T-helper 17 cell (primary cell): Measurements from ENCODE around the gene ATOX1. TPM values are rescaled to one million over a fixed set of nuclear protein-coding genes. Genes with fewer than 3 reads are reported as not detected.
A peak's percentile ranks its signal among the peaks of the same experiment; 100 is the strongest.
"Not testable (repeated sequence)": the region's sequence is repeated elsewhere in the genome, so short reads cannot be mapped to it uniquely, and the experiment has no call there.

ENCODE experiments used
- ATAC-seq: fragments of 150-1000 bp; cut with Tn5 transposase; 2 replicates; pipeline ENCODE4 v1.10.0; 2021; ENCODE audit warnings: mild to moderate bottlenecking, moderate library complexity
- DNase-seq, 3 donors: peaks; one replicate each; pipeline versions ENCODE4 v3.0.0 to v3.0.0-alpha.2; 2020 to 2021
- H3K9me3 ChIP-seq: one replicate; pipeline ENCODE4 v1.7.0; 2013; ENCODE audit warnings: low read length, mild to moderate bottlenecking; ENCODE audit not compliant: control insufficient read depth, poor library complexity, severe bottlenecking
- H3K27ac Mint-ChIP-seq: one replicate; pipeline ENCODE4 v1.8.0; 2022; ENCODE audit warnings: mild to moderate bottlenecking, moderate library complexity, mixed read lengths
- H3K27me3 Mint-ChIP-seq: one replicate; pipeline ENCODE4 v1.8.0; 2022; ENCODE audit warnings: mixed read lengths
- H3K36me3 Mint-ChIP-seq: one replicate; pipeline ENCODE4 v1.8.0; 2022; ENCODE audit warnings: low read depth, mixed read lengths
- H3K4me1 Mint-ChIP-seq: one replicate; pipeline ENCODE4 v1.8.0; 2022; ENCODE audit warnings: mild to moderate bottlenecking, mixed read lengths
- H3K4me3 Mint-ChIP-seq: one replicate; pipeline ENCODE4 v1.8.0; 2022; ENCODE audit warnings: mild to moderate bottlenecking, moderate library complexity, mixed read lengths
- total RNA-seq, 4 donors: library from RNA in 2 of 4; stranded (reverse) in 2 of 4; gene quantifications; one replicate each; pipeline ENCODE4 v1.2.3 and lab custom pipeline; 2022 to 2026

ATOX1 gene, protein sequence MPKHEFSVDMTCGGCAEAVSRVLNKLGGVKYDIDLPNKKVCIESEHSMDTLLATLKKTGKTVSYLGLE
- total RNA-seq (10 to 100 TPM; 24.3 to 26.1 TPM), total RNA-seq (lab: John Stamatoyannopoulos, UW) (11.4 to 13.4 reads per million in 2 donors)

DNA sequence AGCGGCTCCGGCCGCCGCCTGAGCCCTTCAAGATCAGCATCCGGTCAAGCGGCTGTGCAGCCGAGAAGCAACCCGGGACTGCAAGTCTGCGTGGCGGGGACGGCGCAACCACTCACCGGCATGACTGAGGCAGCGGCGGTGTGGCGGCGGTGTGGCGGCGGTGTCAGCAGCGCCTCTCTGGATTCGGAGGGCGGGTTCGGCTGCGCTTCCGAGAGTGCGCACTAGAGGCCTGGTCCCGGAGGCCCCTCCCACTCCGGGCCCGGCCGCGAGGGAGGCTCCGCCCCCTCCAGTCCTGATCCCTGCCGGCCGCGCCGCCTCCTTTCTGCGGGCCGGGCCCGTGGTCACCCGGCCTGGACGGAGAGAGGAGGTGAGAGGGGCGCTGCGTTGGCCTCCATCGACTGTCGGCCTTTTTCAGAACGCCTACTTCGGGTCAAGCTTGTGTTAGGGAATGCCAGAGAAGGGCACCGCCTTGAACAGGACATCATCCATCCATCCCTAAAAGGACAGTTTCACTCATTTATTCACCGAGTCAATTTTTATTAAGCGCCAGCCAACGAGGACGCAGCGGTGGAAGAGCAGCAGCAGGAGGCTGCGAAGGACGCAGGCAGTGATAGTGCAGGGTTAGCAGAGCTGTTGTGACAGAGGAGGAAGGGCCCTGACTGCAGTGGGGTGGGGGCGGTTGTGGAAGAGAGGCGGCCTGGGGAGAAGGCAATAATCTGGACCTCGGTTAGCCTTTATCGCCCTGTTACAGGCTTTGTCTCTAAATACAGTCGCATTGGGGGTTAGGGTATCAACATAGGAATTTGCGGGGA is at the start of gene ATOX1:
TSS of gene ATOX1 (minus strand) at position 202 of the 812 bp plus-strand sequence. CDS start at position 122, 80 bp downstream.
- Mint-ChIP-seq H3K27me3 (no peaks in the 10 kb centered on the region), H3K4me3 (peak within 1 kb of the TSS; percentile 94), H3K36me3 (no peaks in the 10 kb centered on the region), H3K4me1 (peaks cover 28% of the 10 kb centered on the region), H3K27ac (peak within 1 kb of the TSS; percentile 96)
- ATAC-seq (peak; percentile 99), DNase-seq (peak; percentile 87 to 91 (median 89))
- no peaks in the 10 kb centered on the region for H3K9me3 ChIP-seq

DNA sequence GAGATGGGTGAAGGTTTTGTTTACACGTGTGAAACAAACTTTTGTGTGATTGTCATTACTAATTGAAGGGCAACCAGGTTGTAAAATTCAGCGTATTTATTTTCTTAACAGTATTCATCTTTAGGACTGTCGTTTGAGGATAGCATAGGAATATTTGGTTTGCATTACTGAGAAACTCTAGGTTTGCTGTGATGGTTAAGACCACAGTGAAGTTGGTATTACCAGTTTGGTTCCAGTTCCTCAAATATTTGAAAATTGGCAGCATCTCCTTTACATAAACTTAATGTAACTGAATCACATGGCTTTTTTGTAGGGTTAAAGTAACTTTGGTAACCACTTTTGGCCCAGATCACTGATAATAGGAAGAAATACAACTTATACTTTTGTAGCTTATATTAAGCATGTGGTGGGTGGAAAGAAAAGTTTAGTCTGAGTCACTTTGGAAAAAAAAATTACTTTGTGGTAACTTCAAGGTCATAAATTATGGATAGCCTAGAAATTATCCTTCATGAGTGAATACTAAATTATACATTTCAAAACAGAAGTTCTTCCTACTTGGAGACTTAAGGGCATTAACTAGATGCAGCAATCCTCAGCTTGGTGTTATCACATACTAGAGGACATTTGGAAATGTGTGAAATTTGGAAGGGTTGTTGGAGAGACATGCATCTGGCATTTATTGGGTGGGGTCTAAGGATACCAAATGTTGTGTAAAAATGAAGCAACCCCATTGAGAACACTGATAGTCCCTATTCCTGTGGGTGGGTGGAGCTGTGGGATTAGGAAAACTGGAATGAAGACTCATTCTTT is 47.2 kb upstream of the ATOX1 start:
- H3K9me3 ChIP-seq: no peaks in the 10 kb centered on the region
- H3K4me1 Mint-ChIP-seq: peaks cover 5% of the 10 kb centered on the region
- H3K4me3 Mint-ChIP-seq: no peak overlapping the region
- DNase-seq (no peak), ATAC-seq (no peak)
- H3K36me3 Mint-ChIP-seq: no peaks in the 10 kb centered on the region
- H3K27ac Mint-ChIP-seq: peak overlapping the region; percentile 34
- no peaks in the 10 kb centered on the region for H3K27me3 Mint-ChIP-seq

DNA sequence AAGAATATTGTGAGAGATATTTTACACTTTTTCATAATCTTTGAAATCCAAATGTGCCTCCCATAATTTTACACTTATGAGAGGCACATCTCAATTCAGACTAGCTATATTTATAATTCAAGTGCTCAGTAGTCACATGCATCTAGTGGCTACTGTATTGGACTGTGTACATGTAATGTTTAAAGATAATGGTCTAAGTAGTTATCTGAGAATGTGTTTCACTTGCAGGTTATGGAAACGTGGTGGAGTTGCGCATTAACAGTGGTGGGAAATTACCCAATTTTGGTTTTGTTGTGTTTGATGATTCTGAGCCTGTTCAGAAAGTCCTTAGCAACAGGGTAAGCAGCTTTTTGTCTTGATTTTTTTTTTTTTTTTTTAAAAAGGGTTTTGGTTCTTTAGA is 42.1 kb upstream of the ATOX1 start:
- no peak overlapping the region for H3K4me3 Mint-ChIP-seq
- peaks cover 11% of the 10 kb centered on the region for H3K36me3 Mint-ChIP-seq
- peak overlapping the region; percentile 16 for H3K27ac Mint-ChIP-seq
- H3K4me1 Mint-ChIP-seq: peaks cover 16% of the 10 kb centered on the region
- no peak for DNase-seq
- no peaks in the 10 kb centered on the region for H3K9me3 ChIP-seq
- H3K27me3 Mint-ChIP-seq: no peaks in the 10 kb centered on the region
- peak; percentile 30 for ATAC-seq

DNA sequence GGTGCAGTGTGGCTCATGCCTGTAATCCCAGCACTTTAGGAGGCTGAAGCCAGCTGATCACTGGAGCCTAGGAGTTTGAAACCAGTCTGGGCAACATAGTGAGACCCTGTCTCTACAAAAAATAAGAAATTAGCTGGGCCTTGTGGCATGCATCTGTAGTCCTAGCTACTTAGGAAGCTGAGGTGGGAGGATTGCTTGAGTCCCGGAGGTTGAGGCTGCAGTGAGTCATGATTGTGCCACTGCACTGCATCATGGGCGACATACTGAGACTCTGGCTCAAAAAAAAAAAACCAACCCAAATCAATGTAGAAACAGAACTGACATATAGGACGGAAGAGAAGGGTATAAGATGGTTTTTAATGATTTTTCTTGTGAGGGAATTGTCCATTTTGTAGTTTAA is 41.0 kb upstream of the ATOX1 start:
- Mint-ChIP-seq H3K36me3 (peaks cover 11% of the 10 kb centered on the region), H3K27ac (peak overlapping the region; percentile 16), H3K27me3 (no peaks in the 10 kb centered on the region), H3K4me1 (peaks cover 16% of the 10 kb centered on the region), H3K4me3 (no peak overlapping the region)
- H3K9me3 ChIP-seq: no peaks in the 10 kb centered on the region
- ATAC-seq (no peak), DNase-seq (no peak)

DNA sequence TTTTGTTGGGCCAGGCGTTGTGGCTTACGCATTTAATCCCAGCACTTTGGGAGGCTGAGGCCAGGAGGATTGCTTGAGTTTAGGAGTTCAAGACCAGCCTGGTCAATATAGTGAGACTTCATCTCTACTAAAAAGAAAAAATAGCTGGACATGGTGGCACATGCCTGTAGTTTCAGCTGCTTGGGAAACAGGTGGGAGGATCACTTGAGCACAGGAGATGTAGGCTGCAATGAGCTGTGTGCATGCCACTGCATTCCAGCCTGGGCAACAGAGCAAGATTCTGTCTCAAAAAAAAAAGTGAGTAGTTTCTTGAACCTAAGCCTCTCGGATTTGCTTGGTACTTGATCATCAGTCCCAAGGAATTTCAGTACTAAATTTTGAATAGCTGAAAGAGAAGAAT is 40.2 kb upstream of the ATOX1 start:
- Mint-ChIP-seq H3K4me3 (no peak overlapping the region), H3K27me3 (no peaks in the 10 kb centered on the region), H3K27ac (no peak overlapping the region), H3K4me1 (peaks cover 16% of the 10 kb centered on the region), H3K36me3 (peaks cover 13% of the 10 kb centered on the region)
- no peak for ATAC-seq
- H3K9me3 ChIP-seq: no peaks in the 10 kb centered on the region
- no peak for DNase-seq

DNA sequence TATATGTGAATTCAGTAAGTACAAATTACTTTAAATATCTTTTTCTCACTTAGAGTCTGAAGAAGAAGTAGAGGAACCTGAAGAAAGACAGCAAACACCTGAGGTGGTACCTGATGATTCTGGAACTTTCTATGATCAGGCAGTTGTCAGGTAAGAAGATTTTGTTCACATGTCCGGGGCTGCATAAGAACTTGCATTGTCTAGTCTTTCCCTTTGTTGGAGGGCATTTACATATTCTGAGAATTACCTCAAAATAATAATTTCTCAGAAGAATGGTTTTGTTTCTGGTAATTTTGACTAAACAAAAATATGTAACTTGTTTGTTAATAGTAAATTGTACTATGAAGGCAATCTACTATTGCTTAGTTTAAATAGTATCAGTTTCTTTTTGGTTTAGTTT is 37.0 kb upstream of the ATOX1 start:
- Mint-ChIP-seq H3K36me3 (peaks cover 17% of the 10 kb centered on the region), H3K27ac (peak overlapping the region; percentile 29), H3K4me3 (no peak overlapping the region), H3K27me3 (no peaks in the 10 kb centered on the region), H3K4me1 (peaks cover 21% of the 10 kb centered on the region)
- H3K9me3 ChIP-seq: no peaks in the 10 kb centered on the region
- ATAC-seq: no peak
- no peak for DNase-seq

DNA sequence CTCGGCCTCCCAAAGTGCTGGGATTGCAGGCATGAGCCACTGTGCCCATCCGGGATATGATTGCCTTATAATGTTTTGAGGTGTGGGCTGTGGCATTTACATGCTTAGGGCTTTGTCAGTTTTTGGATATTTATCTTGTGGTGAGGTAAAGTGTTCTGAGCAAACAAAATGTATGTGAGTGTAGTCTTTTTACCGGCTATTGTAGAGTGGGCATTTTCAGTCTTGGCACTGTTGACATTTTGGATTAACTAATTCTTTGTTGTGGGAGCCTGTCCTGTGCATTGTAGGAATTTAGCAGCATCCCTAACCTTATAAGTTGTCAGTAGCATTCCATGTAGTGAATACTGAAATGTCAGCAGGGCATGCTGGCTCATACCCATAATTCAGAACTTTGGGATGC is 34.9 kb upstream of the ATOX1 start:
- Mint-ChIP-seq H3K4me1 (peaks cover 17% of the 10 kb centered on the region), H3K27ac (peak overlapping the region; percentile 84), H3K27me3 (no peaks in the 10 kb centered on the region), H3K4me3 (no peak overlapping the region), H3K36me3 (peaks cover 11% of the 10 kb centered on the region)
- DNase-seq (no peak), ATAC-seq (no peak)
- no peaks in the 10 kb centered on the region for H3K9me3 ChIP-seq

DNA sequence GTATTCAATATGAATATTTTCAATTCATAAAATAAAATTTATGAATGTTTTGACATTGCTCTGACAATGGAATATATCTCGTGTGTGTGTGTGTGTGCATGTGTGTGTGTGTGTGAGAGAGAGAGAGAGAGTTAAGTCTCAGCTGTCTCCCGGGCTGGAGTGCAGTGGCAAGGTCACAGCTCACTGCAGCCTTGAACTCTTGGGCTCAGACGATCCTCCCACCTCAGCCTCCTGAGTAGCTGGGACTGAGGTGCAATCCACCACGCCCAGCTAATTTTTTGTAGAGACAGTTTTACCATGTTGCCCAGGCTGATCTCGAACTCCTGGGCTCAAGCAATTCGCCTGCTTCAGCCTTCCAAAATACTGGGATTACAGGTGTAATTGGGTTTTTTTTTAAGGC is 29.4 kb upstream of the ATOX1 start:
- ATAC-seq: no peak
- no peaks in the 10 kb centered on the region for H3K27me3 Mint-ChIP-seq
- H3K4me3 Mint-ChIP-seq: no peak overlapping the region
- no peak for DNase-seq
- no peak overlapping the region for H3K27ac Mint-ChIP-seq
- H3K9me3 ChIP-seq: no peaks in the 10 kb centered on the region
- H3K36me3 Mint-ChIP-seq: peaks cover 4% of the 10 kb centered on the region
- peaks cover 24% of the 10 kb centered on the region for H3K4me1 Mint-ChIP-seq

DNA sequence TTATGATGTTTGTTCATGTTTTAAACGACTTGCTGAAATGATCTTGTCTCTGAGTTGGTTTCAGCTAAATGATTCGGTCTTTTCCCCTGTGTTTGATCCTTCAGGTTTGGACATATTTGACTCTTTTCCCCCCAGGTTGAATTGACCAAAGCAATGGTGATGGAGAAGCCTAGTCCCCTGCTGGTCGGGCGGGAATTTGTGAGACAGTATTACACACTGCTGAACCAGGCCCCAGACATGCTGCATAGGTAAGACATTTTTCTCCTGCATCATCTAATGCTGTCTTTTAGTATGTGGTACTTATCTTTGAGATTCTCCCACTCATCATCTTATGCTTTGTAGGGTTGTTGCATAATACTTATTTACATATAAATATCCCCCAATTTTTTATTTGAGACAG is 28.0 kb upstream of the ATOX1 start:
- no peak for DNase-seq
- no peaks in the 10 kb centered on the region for H3K9me3 ChIP-seq
- Mint-ChIP-seq H3K36me3 (peaks cover 2% of the 10 kb centered on the region), H3K4me3 (no peak overlapping the region), H3K27ac (no peak overlapping the region), H3K27me3 (no peaks in the 10 kb centered on the region), H3K4me1 (peaks cover 26% of the 10 kb centered on the region)
- no peak for ATAC-seq

DNA sequence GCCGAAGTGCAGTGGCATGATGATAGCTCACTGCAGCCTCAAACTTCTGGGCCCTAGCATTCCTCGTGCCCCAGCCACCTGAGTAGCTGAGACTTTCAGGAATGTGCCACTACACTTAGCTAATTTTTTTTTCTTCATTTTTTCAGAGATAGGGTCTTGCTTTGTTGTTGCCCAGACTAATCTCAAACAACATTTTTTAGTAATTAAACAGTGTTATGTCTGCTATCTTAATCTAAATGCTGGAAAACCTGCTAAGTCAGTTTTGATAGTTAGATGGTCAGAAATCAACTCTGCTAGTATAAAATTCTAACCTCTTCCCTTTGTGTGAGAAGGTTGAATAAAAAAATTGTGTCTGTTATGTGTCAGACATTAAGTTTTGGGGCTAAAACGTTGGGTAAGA is 25.7 kb upstream of the ATOX1 start:
- H3K9me3 ChIP-seq: no peaks in the 10 kb centered on the region
- no peak overlapping the region for H3K4me3 Mint-ChIP-seq
- ATAC-seq (no peak), DNase-seq (no peak)
- H3K4me1 Mint-ChIP-seq: peaks cover 39% of the 10 kb centered on the region
- no peak overlapping the region for H3K27ac Mint-ChIP-seq
- H3K36me3 Mint-ChIP-seq: no peaks in the 10 kb centered on the region
- no peaks in the 10 kb centered on the region for H3K27me3 Mint-ChIP-seq

DNA sequence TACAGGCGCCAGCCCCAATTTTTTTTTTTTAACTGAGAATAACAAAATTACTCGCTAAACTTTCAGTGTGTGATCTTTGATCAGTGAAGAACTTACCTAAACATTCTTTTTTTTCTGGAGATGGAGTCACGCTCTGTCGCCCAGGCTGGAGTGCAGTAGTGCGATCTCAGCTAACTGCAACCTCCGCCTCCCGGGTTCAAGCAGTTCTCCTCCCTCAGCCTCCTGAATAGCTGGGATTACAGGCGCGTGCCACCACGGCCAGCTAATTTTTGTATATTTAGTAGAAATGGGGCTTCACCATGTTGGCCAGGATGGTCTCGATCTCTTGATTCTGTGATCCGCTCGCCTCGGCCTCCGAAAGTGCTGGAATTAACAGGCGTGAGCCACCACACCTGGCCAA is 25.2 kb upstream of the ATOX1 start:
- peaks cover 44% of the 10 kb centered on the region for H3K4me1 Mint-ChIP-seq
- not testable (repeated sequence) for DNase-seq, ATAC-seq, H3K27me3 Mint-ChIP-seq, H3K9me3 ChIP-seq, H3K4me3 Mint-ChIP-seq, H3K36me3 Mint-ChIP-seq
- H3K27ac Mint-ChIP-seq: peak overlapping the region; percentile 62

DNA sequence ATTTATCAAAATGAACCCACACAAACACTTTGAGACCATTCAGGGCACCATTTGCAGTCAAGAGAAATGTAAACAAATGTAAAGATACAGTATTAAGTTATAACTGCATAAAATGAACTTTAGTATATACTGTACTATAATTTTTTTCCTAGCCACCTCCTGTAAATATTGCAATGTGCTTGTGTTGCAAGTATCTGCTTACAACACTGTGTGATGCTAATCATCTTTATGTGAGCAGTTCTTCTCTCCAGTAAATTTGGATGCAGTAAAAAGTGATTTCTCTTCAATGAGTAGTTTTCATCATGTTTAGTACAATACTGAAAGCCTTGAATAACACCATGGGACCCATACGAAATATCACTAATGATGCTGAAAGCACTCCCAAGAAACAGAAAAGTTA is 22.8 kb upstream of the ATOX1 start:
- Mint-ChIP-seq H3K36me3 (no peaks in the 10 kb centered on the region), H3K4me1 (peaks cover 61% of the 10 kb centered on the region), H3K4me3 (no peak overlapping the region), H3K27me3 (no peaks in the 10 kb centered on the region), H3K27ac (peak overlapping the region; percentile 71)
- DNase-seq (no peak), ATAC-seq (peak; percentile 16)
- H3K9me3 ChIP-seq: no peaks in the 10 kb centered on the region

DNA sequence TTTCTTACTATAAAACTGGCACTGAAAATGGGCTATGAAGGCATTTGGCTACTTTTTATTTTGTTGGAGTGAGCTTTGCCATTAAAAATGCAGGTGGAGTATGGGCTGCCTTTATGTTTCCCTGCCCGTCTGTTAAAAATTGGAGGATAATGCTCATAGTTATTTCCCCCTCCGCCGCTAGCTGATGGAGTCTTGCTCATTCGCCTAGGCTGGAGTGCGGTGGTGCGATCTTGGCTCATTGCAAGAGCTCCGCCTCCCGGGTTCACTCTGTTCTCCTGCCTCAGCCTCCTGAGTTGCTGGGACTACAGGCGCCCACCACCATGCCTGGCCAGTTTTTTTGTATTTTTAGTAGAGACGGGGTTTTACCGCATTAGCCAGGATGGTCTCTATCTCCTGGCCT is 21.9 kb upstream of the ATOX1 start:
- peaks cover 62% of the 10 kb centered on the region for H3K4me1 Mint-ChIP-seq
- H3K4me3 Mint-ChIP-seq: peak overlapping the region; percentile 65
- peak overlapping the region; percentile 21 for H3K27ac Mint-ChIP-seq
- DNase-seq (no peak), ATAC-seq (no peak)
- no peaks in the 10 kb centered on the region for H3K36me3 Mint-ChIP-seq
- no peaks in the 10 kb centered on the region for H3K27me3 Mint-ChIP-seq
- H3K9me3 ChIP-seq: no peaks in the 10 kb centered on the region
